Muscle layer of colon (tissue), 2 donors: ENCODE results near the gene GALK1.
"Not testable (repeated sequence)": the region's sequence is repeated elsewhere in the genome, so short reads cannot be mapped to it uniquely, and the experiment has no call there.

Source experiments
- H3K27ac ChIP-seq: one replicate; pipeline ENCODE4 v1.7.0; 2013; ENCODE audit warnings: low read depth, mild to moderate bottlenecking, low read length, moderate library complexity
- H3K27me3 ChIP-seq, 2 donors: one replicate each; pipeline ENCODE4 v1.7.0; 2013; ENCODE audit warnings: low read length in 2 of 2, mild to moderate bottlenecking in 2 of 2; ENCODE audit not compliant: insufficient read depth in 2 of 2, control insufficient read depth in 1 of 2
- H3K36me3 ChIP-seq: one replicate; pipeline ENCODE4 v1.7.0; 2013; ENCODE audit warnings: mild to moderate bottlenecking, low read length; ENCODE audit not compliant: insufficient read depth
- H3K4me1 ChIP-seq: one replicate; pipeline ENCODE4 v1.7.0; 2013; ENCODE audit warnings: mild to moderate bottlenecking, low read length; ENCODE audit not compliant: insufficient read depth
- H3K4me3 ChIP-seq, 2 donors: one replicate each; pipeline ENCODE4 v1.7.0; 2013; ENCODE audit warnings: low read length in 2 of 2, low read depth in 1 of 2, mild to moderate bottlenecking in 1 of 2, moderate library complexity in 1 of 2
- H3K9ac ChIP-seq: one replicate; pipeline ENCODE4 v1.7.0; 2013; ENCODE audit warnings: low read length
- H3K9me3 ChIP-seq: one replicate; pipeline ENCODE4 v1.7.0; 2013; ENCODE audit warnings: mild to moderate bottlenecking, low read length
- donor health status: abdominal sarcoma.
- donor health status: Adenocarcinoma of cecum.

Gene GALK1

GRCh38 chr17:75783069-75783783, 18.2 kb upstream of the GALK1 start:
- peaks cover 8% of the 10 kb centered on the region for H3K36me3 ChIP-seq
- H3K27ac ChIP-seq = peak overlapping the region; percentile 96
- H3K4me3 ChIP-seq = no peak overlapping the region
- no peaks in the 10 kb centered on the region for H3K27me3 ChIP-seq
- no peak overlapping the region for H3K9ac ChIP-seq
- H3K4me1 ChIP-seq = peaks cover 39% of the 10 kb centered on the region
- H3K9me3 ChIP-seq = no peaks in the 10 kb centered on the region

GRCh38 chr17:75779987-75780889, 15.2 kb upstream of the GALK1 start:
- Histone ChIP-seq H3K9ac (no peak overlapping the region), H3K9me3 (no peaks in the 10 kb centered on the region), H3K4me1 (peaks cover 38% of the 10 kb centered on the region), H3K27me3 (no peaks in the 10 kb centered on the region), H3K36me3 (peaks cover 31% of the 10 kb centered on the region), H3K4me3 (no peak overlapping the region), H3K27ac (peak overlapping the region; percentile 8)

- Histone ChIP-seq H3K9ac (peak overlapping the region; percentile 84), H3K27ac (peak overlapping the region; percentile 80), H3K4me3 (peak overlapping the region; percentile 85 to 92), H3K4me1 (peaks cover 42% of the 10 kb centered on the region), H3K36me3 (peaks cover 39% of the 10 kb centered on the region), H3K27me3 (no peaks in the 10 kb centered on the region), H3K9me3 (no peaks in the 10 kb centered on the region)
These were observed 14.4 kb upstream of the GALK1 start for GRCh38 chr17:75779250-75779986.

- Histone ChIP-seq H3K27ac (peak overlapping the region; percentile 80), H3K27me3 (no peaks in the 10 kb centered on the region), H3K9ac (peak overlapping the region; percentile 84), H3K36me3 (peaks cover 44% of the 10 kb centered on the region), H3K4me3 (peak overlapping the region; percentile 85 to 92), H3K9me3 (no peaks in the 10 kb centered on the region), H3K4me1 (peaks cover 37% of the 10 kb centered on the region)
These were observed 13.9 kb upstream of the GALK1 start for GRCh38 chr17:75778861-75779249.

- Histone ChIP-seq H3K27ac (peak overlapping the region; percentile 80), H3K36me3 (peaks cover 45% of the 10 kb centered on the region), H3K9ac (peak overlapping the region; percentile 84), H3K4me3 (peak overlapping the region; percentile 85 to 92), H3K4me1 (peaks cover 31% of the 10 kb centered on the region)
- not testable (repeated sequence) for H3K9me3 ChIP-seq, H3K27me3 ChIP-seq
These were observed 13.3 kb upstream of the GALK1 start for GRCh38 chr17:75778066-75778860.

GRCh38 chr17:75777296-75777922, 12.4 kb upstream of the GALK1 start:
- no peaks in the 10 kb centered on the region for H3K9me3 ChIP-seq
- H3K27ac ChIP-seq = peak overlapping the region; percentile 41
- peak overlapping the region; percentile 42 to 92 for H3K4me3 ChIP-seq
- H3K4me1 ChIP-seq = peaks cover 28% of the 10 kb centered on the region
- H3K36me3 ChIP-seq = peaks cover 45% of the 10 kb centered on the region
- H3K27me3 ChIP-seq = no peaks in the 10 kb centered on the region
- H3K9ac ChIP-seq = peak overlapping the region; percentile 58

GRCh38 chr17:75776386-75777295, 11.6 kb upstream of the GALK1 start:
- Histone ChIP-seq H3K36me3 (peaks cover 45% of the 10 kb centered on the region), H3K27me3 (no peaks in the 10 kb centered on the region), H3K4me1 (peaks cover 28% of the 10 kb centered on the region), H3K4me3 (peak overlapping the region; percentile 34 to 92), H3K9ac (no peak overlapping the region), H3K9me3 (no peaks in the 10 kb centered on the region), H3K27ac (peak overlapping the region; percentile 41)

GRCh38 chr17:75774991-75775668, 10.1 kb upstream of the GALK1 start:
- H3K27me3 ChIP-seq = no peaks in the 10 kb centered on the region
- H3K4me3 ChIP-seq = no peak overlapping the region
- H3K4me1 ChIP-seq = peaks cover 28% of the 10 kb centered on the region
- H3K9ac ChIP-seq = no peak overlapping the region
- H3K9me3 ChIP-seq = no peaks in the 10 kb centered on the region
- H3K36me3 ChIP-seq = peaks cover 45% of the 10 kb centered on the region
- H3K27ac ChIP-seq = peak overlapping the region; percentile 32

- Histone ChIP-seq H3K4me3 (no peak overlapping the region), H3K27ac (peak overlapping the region; percentile 32), H3K4me1 (peaks cover 28% of the 10 kb centered on the region), H3K9ac (no peak overlapping the region), H3K27me3 (no peaks in the 10 kb centered on the region), H3K9me3 (no peaks in the 10 kb centered on the region), H3K36me3 (peaks cover 45% of the 10 kb centered on the region)
These were observed 9.5 kb upstream of the GALK1 start for GRCh38 chr17:75774471-75774990.
